Ovary (tissue), 3 donors: ENCODE data around the gene FRMD5.

Experiments used
- EP300 ChIP-seq: sonication (generic); formaldehyde crosslinking; IDR thresholded peaks from one replicate; pipeline ENCODE4 v1.6.1; 2017; ENCODE audit warnings: antibody characterized with exemption
- TF ChIP-seq, protein P1 (sequence below), 3 donors: fragments of 450-650 bp in 2 of 3; fragments of 200-600 bp in 1 of 3; IDR thresholded peaks; one replicate each; pipeline versions ENCODE4 v1.5.1 to v1.8.0; 2016 to 2022; ENCODE audit warnings: antibody characterized with exemption in 3 of 3, mild to moderate bottlenecking in 1 of 3
- donor health status: DM: no; HTN: no; CAD: no.

- no peak for TF ChIP-seq EP300
- TF ChIP-seq, protein P1, sequence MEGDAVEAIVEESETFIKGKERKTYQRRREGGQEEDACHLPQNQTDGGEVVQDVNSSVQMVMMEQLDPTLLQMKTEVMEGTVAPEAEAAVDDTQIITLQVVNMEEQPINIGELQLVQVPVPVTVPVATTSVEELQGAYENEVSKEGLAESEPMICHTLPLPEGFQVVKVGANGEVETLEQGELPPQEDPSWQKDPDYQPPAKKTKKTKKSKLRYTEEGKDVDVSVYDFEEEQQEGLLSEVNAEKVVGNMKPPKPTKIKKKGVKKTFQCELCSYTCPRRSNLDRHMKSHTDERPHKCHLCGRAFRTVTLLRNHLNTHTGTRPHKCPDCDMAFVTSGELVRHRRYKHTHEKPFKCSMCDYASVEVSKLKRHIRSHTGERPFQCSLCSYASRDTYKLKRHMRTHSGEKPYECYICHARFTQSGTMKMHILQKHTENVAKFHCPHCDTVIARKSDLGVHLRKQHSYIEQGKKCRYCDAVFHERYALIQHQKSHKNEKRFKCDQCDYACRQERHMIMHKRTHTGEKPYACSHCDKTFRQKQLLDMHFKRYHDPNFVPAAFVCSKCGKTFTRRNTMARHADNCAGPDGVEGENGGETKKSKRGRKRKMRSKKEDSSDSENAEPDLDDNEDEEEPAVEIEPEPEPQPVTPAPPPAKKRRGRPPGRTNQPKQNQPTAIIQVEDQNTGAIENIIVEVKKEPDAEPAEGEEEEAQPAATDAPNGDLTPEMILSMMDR (IDR thresholded peaks at IDR 0.05) = no peak
These were observed 318.2 kb downstream of the FRMD5 start for GRCh38 chr15:43876872-43877271.
